OCI-LY7 (cell line): ENCODE results near the gene SUFU. TPM values are rescaled to one million over a fixed set of nuclear protein-coding genes. Genes with fewer than 3 reads are reported as not detected.

Source experiments
- BruUV-seq: library from RNA; stranded (reverse); fragments of 400-500 nt; replicated peaks from 2 replicates; lab custom pipeline; 2021; lab: Mats Ljungman, UMichigan
- CTCF ChIA-PET: fragments of 300-600 bp; sonication (Branson Sonifier 250); formaldehyde crosslinking; loops from one replicate; lab custom pipeline; 2022; ENCODE audit warnings: antibody characterized with exemption; ENCODE audit not compliant: unreplicated experiment; lab: Charles Lee
- POLR2A ChIA-PET: fragments of 300-600 bp; sonication (Branson Sonifier 250); formaldehyde crosslinking; loops from one replicate; lab custom pipeline; 2022; ENCODE audit warnings: antibody characterized with exemption; lab: Charles Lee
- DNase-seq: peaks from one replicate; pipeline ENCODE4 v3.0.0-alpha.2; 2015; ENCODE audit warnings: low spot score
- H2AFZ ChIP-seq: fragments of 200-600 bp; sonication (generic), shearing (Covaris generic); 2 replicates; pipeline ENCODE4 v1.6.1; 2014; ENCODE audit warnings: mild to moderate bottlenecking, antibody characterized with exemption, low read length, moderate library complexity
- H3K27ac ChIP-seq: fragments of 200-600 bp; sonication (generic); 2 replicates; pipeline ENCODE4 v1.5.1; 2014; ENCODE audit warnings: mixed run types, low read depth, mild to moderate bottlenecking, moderate library complexity, low read length, inconsistent platforms; ENCODE audit not compliant: poor library complexity, severe bottlenecking
- H3K36me3 ChIP-seq: fragments of 200-600 bp; sonication (generic); 2 replicates; pipeline ENCODE4 v1.6.1; 2014; ENCODE audit warnings: mild to moderate bottlenecking, antibody characterized with exemption, low read length, moderate library complexity, mixed read lengths; ENCODE audit not compliant: insufficient read depth
- H3K4me1 ChIP-seq: fragments of 200-600 bp; sonication (generic); 2 replicates; pipeline ENCODE4 v1.5.1; 2014; ENCODE audit warnings: mild to moderate bottlenecking, low read length; ENCODE audit not compliant: insufficient read depth, poor library complexity, severe bottlenecking
- H3K4me2 ChIP-seq: fragments of 200-600 bp; sonication (generic); 2 replicates; pipeline ENCODE4 v1.6.1; 2014; ENCODE audit warnings: mild to moderate bottlenecking, low read length
- H3K4me3 ChIP-seq: fragments of 200-600 bp; sonication (generic); 2 replicates; pipeline ENCODE4 v1.5.1; 2014; ENCODE audit warnings: mild to moderate bottlenecking, low read depth, low read length; ENCODE audit not compliant: poor library complexity, severe bottlenecking
- H3K79me2 ChIP-seq: fragments of 200-600 bp; sonication (generic); 2 replicates; pipeline ENCODE4 v1.6.1; 2016; ENCODE audit warnings: low read depth, mild to moderate bottlenecking, low read length, moderate library complexity, mixed read lengths; ENCODE audit not compliant: insufficient read depth
- H3K9me2 ChIP-seq: fragments of 200-600 bp; sonication (generic); 2 replicates; pipeline ENCODE4 v1.6.1; 2016; ENCODE audit warnings: mild to moderate bottlenecking, low read length, mixed read lengths; ENCODE audit not compliant: insufficient read depth
- H3K9me3 ChIP-seq: fragments of 200-600 bp; sonication (generic); 2 replicates; pipeline ENCODE4 v1.6.1; 2014; ENCODE audit warnings: mild to moderate bottlenecking, mixed run types, low read length, mixed read lengths
- H4K20me1 ChIP-seq: fragments of 200-600 bp; sonication (generic); 2 replicates; pipeline ENCODE4 v1.6.1; 2014; ENCODE audit warnings: mild to moderate bottlenecking, antibody characterized with exemption, low read length, moderate library complexity, mixed read lengths; ENCODE audit not compliant: insufficient read depth
- CTCF ChIP-seq: fragments of 200-600 bp; sonication (generic); conservative IDR thresholded peaks from 2 replicates; pipeline ENCODE4 v1.5.1; 2014; ENCODE audit warnings: mild to moderate bottlenecking, antibody characterized with exemption, low read length, moderate library complexity, mixed read lengths
- EZH2phosphoT487 ChIP-seq: fragments of 200-600 bp; sonication (generic); IDR thresholded peaks from 2 replicates; pipeline ENCODE4 v1.6.1; 2018; ENCODE audit warnings: low read depth, borderline replicate concordance, mild to moderate bottlenecking, mixed run types, antibody characterized with exemption, low read length, moderate library complexity, mixed read lengths
- intact Hi-C: fragments of 100-400 bp; cut with micrococcal nuclease; formaldehyde crosslinking; loops from one replicate; pipeline ENCODE4 v1.10.0; 2022; ENCODE audit not compliant: unreplicated experiment
- total RNA-seq, 2 experiments: library from RNA; depleted of rRNA in 1 of 2; stranded (reverse); fragments of >200 nt in 1 of 2; shearing (Covaris generic) in 1 of 2; gene quantifications; 2 replicates each; pipeline ENCODE4 v1.2.3, GENCODE V29; 2014 to 2022

SUFU gene
- total RNA-seq, 2 experiments from 2014 or later = 4.9 to 10.0 TPM

- Histone ChIP-seq H3K27ac (no peak overlapping the region), H3K79me2 (no peaks in the 10 kb centered on the region), H3K4me3 (no peak overlapping the region), H3K36me3 (no peaks in the 10 kb centered on the region), H3K9me3 (no peaks in the 10 kb centered on the region), H2AFZ (peak overlapping the region; percentile 11; the same call in 1 of the 2 replicates), H4K20me1 (no peaks in the 10 kb centered on the region), H3K4me1 (peaks cover 31% of the 10 kb centered on the region), H3K4me2 (peak overlapping the region; percentile 35; the same call in 1 of the 2 replicates), H3K9me2 (no peaks in the 10 kb centered on the region)
- intact Hi-C loops = no loop called here
- no peak for TF ChIP-seq CTCF
- TF ChIP-seq EZH2phosphoT487 = no peak
- POLR2A ChIA-PET = interaction anchor here (0.7 to 1.1 kb wide), 3 partner anchors 11 to 78 kb away, joined by 3 read pairs; no protein-coding TSS in a partner anchor
- CTCF ChIA-PET = interaction anchor here (0.5 to 0.6 kb wide), 2 partner anchors 558 to 864 kb away, joined by 3 to 4 read pairs; partner anchors contain the start of gene NT5C2
- DNase-seq = peak; percentile 47
- BruUV-seq = no TSS peak
Measured at GRCh38 chr10:102635377-102635776, 131.6 kb downstream of the SUFU start.

- DNase-seq = no peak
- ChIA-PET CTCF (no interaction called here), POLR2A (interaction anchor here (0.6 kb wide), 1 partner anchor 544 kb away, joined by 6 read pairs; no protein-coding TSS in a partner anchor)
- Histone ChIP-seq H3K4me2 (no peak overlapping the region), H3K36me3 (no peaks in the 10 kb centered on the region), H3K9me3 (no peaks in the 10 kb centered on the region), H3K27ac (no peak overlapping the region), H2AFZ (no peak overlapping the region), H3K4me1 (peaks cover 20% of the 10 kb centered on the region), H3K9me2 (no peaks in the 10 kb centered on the region), H3K4me3 (no peak overlapping the region), H4K20me1 (no peaks in the 10 kb centered on the region), H3K79me2 (peaks cover 4% of the 10 kb centered on the region; the same call in 1 of the 2 replicates)
- BruUV-seq = no TSS peak
- TF ChIP-seq EZH2phosphoT487 (no peak), CTCF (no peak)
- intact Hi-C loops = no loop called here
Measured at GRCh38 chr10:102639537-102639936, 135.8 kb downstream of the SUFU start.

- Histone ChIP-seq H3K27ac (peak overlapping the region; percentile 52), H3K79me2 (peaks cover 19% of the 10 kb centered on the region), H3K4me3 (peak overlapping the region; percentile 84), H3K4me1 (peaks cover 6% of the 10 kb centered on the region), H3K9me2 (no peaks in the 10 kb centered on the region), H3K4me2 (peak overlapping the region; percentile 77), H3K36me3 (peaks cover 14% of the 10 kb centered on the region; the same call in 1 of the 2 replicates), H3K9me3 (no peaks in the 10 kb centered on the region), H4K20me1 (no peaks in the 10 kb centered on the region), H2AFZ (peak overlapping the region; percentile 89)
- intact Hi-C loops = loop anchor here (5.0 to 10.0 kb wide), 2 partner anchors 809 to 947 kb away; partner anchors contain the start of gene FBXW4
- TF ChIP-seq EZH2phosphoT487 = no peak
- no peak for TF ChIP-seq CTCF
- ChIA-PET CTCF (no interaction called here), POLR2A (interaction anchor here (0.5 to 0.9 kb wide), 4 partner anchors 11 to 200 kb away, joined by 3 to 6 read pairs (median 3); no protein-coding TSS in a partner anchor)
- BruUV-seq = TSS peak; percentile 71
- no peak for DNase-seq
Measured at GRCh38 chr10:102641402-102641801, 137.6 kb downstream of the SUFU start.
